Dendritic cell treated with granulocyte-macrophage colony-stimulating factor and Interleukin-4, amounts not matched to agents 40 ng/mL and 50 ng/mL, for 4 days (primary cell): ENCODE data around the gene GPR139.

Experiments
- H3K27ac Mint-ChIP-seq: one replicate; pipeline ENCODE4 v1.8.0; 2022; ENCODE audit warnings: mild to moderate bottlenecking, mixed read lengths
- H3K27me3 Mint-ChIP-seq: one replicate; pipeline ENCODE4 v1.8.0; 2022; ENCODE audit warnings: mild to moderate bottlenecking, mixed read lengths
- H3K36me3 Mint-ChIP-seq: one replicate; pipeline ENCODE4 v1.8.0; 2022; ENCODE audit warnings: low read depth, mixed read lengths
- H3K4me1 Mint-ChIP-seq: one replicate; pipeline ENCODE4 v1.8.0; 2022; ENCODE audit warnings: low read depth, mixed read lengths
- H3K4me3 Mint-ChIP-seq: one replicate; pipeline ENCODE4 v1.8.0; 2022; ENCODE audit warnings: mild to moderate bottlenecking, moderate library complexity, mixed read lengths
- H3K9me3 Mint-ChIP-seq: one replicate; pipeline ENCODE4 v1.8.0; 2022; ENCODE audit warnings: mixed read lengths
- intact Hi-C: fragments of 100-400 bp; cut with micrococcal nuclease; formaldehyde crosslinking; loops from one replicate; pipeline ENCODE4 v1.15.0; 2022

The GPR139 gene

DNA sequence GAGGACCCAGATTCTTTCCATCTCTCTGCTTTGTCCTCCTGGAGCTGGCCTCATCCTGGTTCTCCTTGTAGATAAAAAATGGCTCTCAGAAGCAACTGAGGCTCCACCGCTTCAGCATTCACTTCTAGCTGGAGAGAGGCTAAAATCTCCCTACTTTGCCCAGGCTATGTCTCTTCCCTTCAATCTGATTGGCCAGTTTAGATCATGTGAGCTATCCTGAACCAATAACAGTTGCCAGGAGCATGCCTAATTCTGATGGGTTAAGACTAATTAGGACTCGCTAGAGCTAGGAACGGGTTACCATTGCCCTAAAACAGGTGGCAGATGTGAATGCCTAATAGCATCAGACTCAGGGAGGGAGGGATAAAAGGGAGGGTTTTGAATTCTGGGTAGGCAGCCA lies 89.6 kb downstream of the GPR139 start:
- H3K9me3 Mint-ChIP-seq, result no peaks in the 10 kb centered on the region
- H3K4me3 Mint-ChIP-seq, result no peak overlapping the region
- intact Hi-C loops, result no loop called here
- no peak overlapping the region for H3K27ac Mint-ChIP-seq
- no peaks in the 10 kb centered on the region for H3K4me1 Mint-ChIP-seq
- H3K27me3 Mint-ChIP-seq, result peaks cover 3% of the 10 kb centered on the region
- H3K36me3 Mint-ChIP-seq, result no peaks in the 10 kb centered on the region
